K562 (cell line): ENCODE results near the gene SAV1. TPM values are rescaled to one million over a fixed set of nuclear protein-coding genes. Genes with fewer than 3 reads are reported as not detected.

Experiments
- ARID4B ChIP-seq: sonication (generic); formaldehyde crosslinking; IDR thresholded peaks from 2 replicates; pipeline ENCODE4 v1.8.0; 2022; ENCODE audit warnings: mild to moderate bottlenecking, missing genetic modification reagents
- EZH2 ChIP-seq: IDR thresholded peaks from 2 replicates; pipeline ENCODE4 v1.6.1; 2012; ENCODE audit warnings: low read depth, mild to moderate bottlenecking, inconsistent platforms, low read length, borderline replicate concordance
- FOSL1 ChIP-seq: fragments of 200-800 bp; sonication (Bioruptor generic); conservative IDR thresholded peaks from 2 replicates; pipeline ENCODE4 v1.6.1; 2016; ENCODE audit warnings: missing genetic modification characterization, missing compliant biosample characterization
- MXD1 ChIP-seq: fragments of 250-450 bp; sonication (Bioruptor Pico); IDR thresholded peaks from 2 replicates; pipeline ENCODE4 v1.8.0; 2021; ENCODE audit warnings: borderline replicate concordance, mild to moderate bottlenecking, moderate library complexity; ENCODE audit not compliant: poor library complexity, severe bottlenecking
- RFX1 ChIP-seq: fragments of 450-650 bp; IDR thresholded peaks from 2 replicates; pipeline ENCODE4 v1.6.1; 2016; ENCODE audit warnings: mild to moderate bottlenecking, moderate library complexity
- STAT5A ChIP-seq: IDR thresholded peaks from 2 replicates; pipeline ENCODE4 v1.6.1; 2012; ENCODE audit warnings: low read length, inconsistent platforms, borderline replicate concordance
- THRB ChIP-seq: fragments of 450-650 bp; formaldehyde crosslinking; conservative IDR thresholded peaks from 2 replicates; pipeline ENCODE4 v1.4.0; 2022; ENCODE audit warnings: mild to moderate bottlenecking, missing genetic modification characterization
- ZNF75A ChIP-seq: fragments of 450-650 bp; formaldehyde crosslinking; IDR thresholded peaks from 2 replicates; pipeline ENCODE4 v1.4.0; 2020; ENCODE audit warnings: mild to moderate bottlenecking
- polyA plus RNA-seq, 8 experiments: library from polyadenylated mRNA; depleted of rRNA in 4 of 8; stranded (reverse) in 5 of 8; unstranded in 3 of 8; fragments of >200 nt; fragmentation: Nextera tagmentation in 2 of 8; fragmentation: Illumina TruSeq in 1 of 8; extraction: Ambion mirVana in 2 of 8; extraction: Trizol in 1 of 8; gene quantifications; 2 replicates each; pipeline versions ENCODE4 v1.2.1 to v1.2.3, GENCODE V29; 2011 to 2014; ENCODE audit warnings: inconsistent platforms in 1 of 8, missing spikeins in 1 of 8
- total RNA-seq, 7 experiments: library from RNA; depleted of rRNA in 6 of 7; stranded (reverse); fragments of >200 nt in 6 of 7; fragmentation: Illumina TruSeq in 2 of 7; extraction: Trizol in 2 of 7; gene quantifications; 2 replicates each; pipeline versions ENCODE4 v1.2.1 to v1.2.3, GENCODE V29; 2011 to 2021; ENCODE audit warnings: low replicate concordance in 1 of 7
- TF ChIP-seq, protein P1 (sequence below): IDR thresholded peaks from 3 replicates; pipeline ENCODE4 v1.6.1; 2011; ENCODE audit warnings: borderline replicate concordance, mild to moderate bottlenecking; ENCODE audit not compliant: insufficient read length, insufficient read depth
- TF ChIP-seq, protein P2 (sequence below): fragments of 250-450 bp; sonication (Bioruptor Pico); IDR thresholded peaks from 2 replicates; pipeline ENCODE4 v1.9.0; 2021; ENCODE audit warnings: mild to moderate bottlenecking, inconsistent platforms

SAV1 gene
- total and polyA plus RNA-seq, 9 of the 15 experiments (the other 6 are each of a cell fraction or from before 2014, with no cell fraction given): 6.5 to 18.1 (median 16.1) TPM

DNA sequence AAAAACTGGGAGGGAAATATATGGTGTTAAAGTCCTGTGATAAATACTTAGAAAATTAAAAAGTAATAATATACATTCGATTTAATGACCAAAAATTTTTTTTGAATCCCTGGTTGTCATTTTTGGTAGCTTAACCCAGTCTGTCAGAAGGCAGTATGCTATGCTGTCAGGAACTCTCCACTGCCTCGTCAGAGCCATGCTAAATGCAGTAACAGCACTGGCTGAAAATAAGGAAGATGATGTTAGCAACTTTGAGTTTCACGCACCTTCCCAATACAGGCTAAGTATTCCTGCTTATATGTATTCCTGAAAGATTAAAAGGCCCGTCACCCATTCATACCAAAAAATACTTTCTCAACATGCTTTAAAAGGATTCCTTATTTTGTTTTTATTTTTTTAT lies 34.2 kb downstream of the SAV1 start (continued):
- no peak for TF ChIP-seq ARID4B
- TF ChIP-seq, protein P1, sequence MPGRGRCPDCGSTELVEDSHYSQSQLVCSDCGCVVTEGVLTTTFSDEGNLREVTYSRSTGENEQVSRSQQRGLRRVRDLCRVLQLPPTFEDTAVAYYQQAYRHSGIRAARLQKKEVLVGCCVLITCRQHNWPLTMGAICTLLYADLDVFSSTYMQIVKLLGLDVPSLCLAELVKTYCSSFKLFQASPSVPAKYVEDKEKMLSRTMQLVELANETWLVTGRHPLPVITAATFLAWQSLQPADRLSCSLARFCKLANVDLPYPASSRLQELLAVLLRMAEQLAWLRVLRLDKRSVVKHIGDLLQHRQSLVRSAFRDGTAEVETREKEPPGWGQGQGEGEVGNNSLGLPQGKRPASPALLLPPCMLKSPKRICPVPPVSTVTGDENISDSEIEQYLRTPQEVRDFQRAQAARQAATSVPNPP: no peak
- TF ChIP-seq, protein P2, sequence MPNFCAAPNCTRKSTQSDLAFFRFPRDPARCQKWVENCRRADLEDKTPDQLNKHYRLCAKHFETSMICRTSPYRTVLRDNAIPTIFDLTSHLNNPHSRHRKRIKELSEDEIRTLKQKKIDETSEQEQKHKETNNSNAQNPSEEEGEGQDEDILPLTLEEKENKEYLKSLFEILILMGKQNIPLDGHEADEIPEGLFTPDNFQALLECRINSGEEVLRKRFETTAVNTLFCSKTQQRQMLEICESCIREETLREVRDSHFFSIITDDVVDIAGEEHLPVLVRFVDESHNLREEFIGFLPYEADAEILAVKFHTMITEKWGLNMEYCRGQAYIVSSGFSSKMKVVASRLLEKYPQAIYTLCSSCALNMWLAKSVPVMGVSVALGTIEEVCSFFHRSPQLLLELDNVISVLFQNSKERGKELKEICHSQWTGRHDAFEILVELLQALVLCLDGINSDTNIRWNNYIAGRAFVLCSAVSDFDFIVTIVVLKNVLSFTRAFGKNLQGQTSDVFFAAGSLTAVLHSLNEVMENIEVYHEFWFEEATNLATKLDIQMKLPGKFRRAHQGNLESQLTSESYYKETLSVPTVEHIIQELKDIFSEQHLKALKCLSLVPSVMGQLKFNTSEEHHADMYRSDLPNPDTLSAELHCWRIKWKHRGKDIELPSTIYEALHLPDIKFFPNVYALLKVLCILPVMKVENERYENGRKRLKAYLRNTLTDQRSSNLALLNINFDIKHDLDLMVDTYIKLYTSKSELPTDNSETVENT: no peak
- TF ChIP-seq THRB (CRISPR knock-in tag): no peak
- no peak for TF ChIP-seq STAT5A
- no peak for TF ChIP-seq RFX1
- no peak for TF ChIP-seq ZNF75A (CRISPR knock-in tag)
- TF ChIP-seq EZH2: no peak
- no peak for TF ChIP-seq FOSL1
- TF ChIP-seq MXD1 (CRISPR knock-in tag): no peak
